GF-D8 (cell line): Measurements from ENCODE around the gene KIAA1671.
"Not testable (repeated sequence)": the region's sequence is repeated elsewhere in the genome, so short reads cannot be mapped to it uniquely, and the experiment has no call there.

Source experiments
- DNase-seq: peaks from one replicate; lab custom pipeline; 2025; lab: John Stamatoyannopoulos, UW

KIAA1671 gene

GRCh38 chr22:25172153-25172552 lies 219.6 kb downstream of the KIAA1671 start:
- DNase-seq = no peak

GRCh38 chr22:25174156-25174887 lies 221.8 kb downstream of the KIAA1671 start:
- DNase-seq = no peak

- DNase-seq = no peak
These were observed 222.4 kb downstream of the KIAA1671 start for GRCh38 chr22:25174888-25175411.

- DNase-seq = no peak
These were observed 223.7 kb downstream of the KIAA1671 start for GRCh38 chr22:25176175-25176574.

- no peak for DNase-seq
These were observed 224.3 kb downstream of the KIAA1671 start for GRCh38 chr22:25176799-25177198.

GRCh38 chr22:25177226-25177625 lies 224.7 kb downstream of the KIAA1671 start:
- no peak for DNase-seq

GRCh38 chr22:25177895-25178294 lies 225.4 kb downstream of the KIAA1671 start:
- DNase-seq = no peak

GRCh38 chr22:25178348-25178747 lies 225.8 kb downstream of the KIAA1671 start:
- not testable (repeated sequence) for DNase-seq

- not testable (repeated sequence) for DNase-seq
These were observed 226.5 kb downstream of the KIAA1671 start for GRCh38 chr22:25178869-25179631.

- no peak for DNase-seq
These were observed 229.9 kb downstream of the KIAA1671 start for GRCh38 chr22:25182131-25183110.

GRCh38 chr22:25183949-25184619 lies 231.6 kb downstream of the KIAA1671 start:
- DNase-seq = no peak

- DNase-seq = no peak
These were observed 233.6 kb downstream of the KIAA1671 start for GRCh38 chr22:25186140-25186539.

- no peak for DNase-seq
These were observed 235.0 kb downstream of the KIAA1671 start for GRCh38 chr22:25187469-25187868.

- no peak for DNase-seq
These were observed 239.9 kb downstream of the KIAA1671 start for GRCh38 chr22:25192406-25192805.

- no peak for DNase-seq
These were observed 240.6 kb downstream of the KIAA1671 start for GRCh38 chr22:25193130-25193529.

GRCh38 chr22:25193548-25193947 lies 241.0 kb downstream of the KIAA1671 start:
- no peak for DNase-seq

GRCh38 chr22:25196326-25196725 lies 243.8 kb downstream of the KIAA1671 start:
- DNase-seq = no peak

GRCh38 chr22:25197340-25197739 lies 244.8 kb downstream of the KIAA1671 start:
- DNase-seq = no peak

GRCh38 chr22:25199731-25200520 lies 247.4 kb downstream of the KIAA1671 start, which contains the start of gene CRYBB3:
Gene CRYBB3 (plus strand): TSS chr22:25199858. CDS start chr22:25201397, 1,539 bp downstream.
- no peak for DNase-seq

GRCh38 chr22:25200967-25201366 lies 248.5 kb downstream of the KIAA1671 start:
- DNase-seq = no peak
